SKM-1 (cell line): ENCODE data around the gene LXN.
"Not testable (repeated sequence)": the region's sequence is repeated elsewhere in the genome, so short reads cannot be mapped to it uniquely, and the experiment has no call there.

ENCODE experiments used
- DNase-seq: peaks from one replicate; lab custom pipeline; 2025; ENCODE audit not compliant: unreplicated experiment; lab: John Stamatoyannopoulos, UW

The LXN gene, protein sequence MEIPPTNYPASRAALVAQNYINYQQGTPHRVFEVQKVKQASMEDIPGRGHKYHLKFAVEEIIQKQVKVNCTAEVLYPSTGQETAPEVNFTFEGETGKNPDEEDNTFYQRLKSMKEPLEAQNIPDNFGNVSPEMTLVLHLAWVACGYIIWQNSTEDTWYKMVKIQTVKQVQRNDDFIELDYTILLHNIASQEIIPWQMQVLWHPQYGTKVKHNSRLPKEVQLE

DNA sequence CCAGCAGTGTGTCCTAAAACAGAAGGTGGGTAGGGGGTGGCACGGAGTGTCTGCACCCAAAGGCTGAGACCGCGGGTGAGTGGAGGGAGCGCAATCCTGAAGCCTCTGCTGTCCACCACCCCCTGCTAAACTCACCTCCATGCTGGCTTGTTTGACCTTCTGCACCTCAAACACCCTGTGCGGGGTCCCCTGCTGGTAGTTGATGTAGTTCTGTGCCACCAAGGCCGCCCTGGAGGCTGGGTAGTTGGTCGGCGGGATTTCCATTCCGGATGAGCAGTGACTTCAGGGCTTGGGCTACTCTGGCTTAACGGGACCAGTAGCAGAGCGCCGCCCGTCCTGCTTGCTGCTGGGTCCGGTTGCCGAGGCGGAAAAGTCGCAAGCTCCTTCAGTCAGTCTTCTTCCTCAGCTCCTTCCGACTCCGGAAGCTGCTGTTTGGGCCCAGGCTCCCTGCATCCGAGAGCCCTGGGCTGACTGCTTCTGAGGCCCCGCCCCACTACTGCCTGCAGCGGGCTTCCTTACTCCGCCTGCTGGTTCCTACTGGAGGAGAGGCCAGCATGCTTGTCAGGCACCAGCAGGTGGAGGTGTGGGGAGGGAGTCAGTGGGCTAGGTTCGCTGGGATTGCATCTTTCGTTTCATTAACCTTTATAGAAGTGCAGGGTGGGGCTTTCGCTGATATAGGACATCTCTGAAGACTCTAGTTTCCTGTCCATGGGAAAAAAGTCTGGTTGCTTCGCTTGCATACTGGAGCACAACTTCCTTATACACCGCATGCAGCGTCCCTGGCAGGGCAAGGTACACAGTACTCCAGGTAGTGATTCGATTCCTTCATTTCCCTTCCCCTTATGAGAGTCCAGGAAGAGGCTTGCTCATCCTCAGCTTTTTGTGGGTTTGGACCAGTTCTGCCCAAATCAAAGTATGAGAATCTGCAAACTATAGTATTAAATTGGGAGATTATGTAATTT, at the start of gene LXN:
LXN (minus strand) TSS at position 434 of the 962 bp plus-strand sequence; CDS start at position 264, 170 bp downstream.
- no peak for DNase-seq

DNA sequence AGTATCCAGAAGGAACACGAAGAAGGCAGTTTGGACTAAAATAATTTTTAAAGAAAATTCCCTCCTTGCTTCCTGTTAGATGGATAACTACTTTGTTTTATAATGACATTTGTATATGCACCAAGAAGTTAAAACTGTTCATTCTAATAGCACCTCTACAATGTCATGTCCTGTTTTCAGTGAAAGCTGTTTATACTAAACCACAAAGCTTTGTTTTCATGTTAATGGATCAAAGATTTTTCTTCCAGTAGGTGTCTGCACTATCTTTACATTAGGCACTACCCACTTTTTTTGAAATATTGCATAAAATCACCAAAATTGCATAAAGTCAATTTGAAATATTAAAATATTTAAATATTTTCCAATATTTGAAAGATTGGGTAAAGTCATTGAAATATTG, 49.7 kb upstream of the LXN start:
- no peak for DNase-seq

DNA sequence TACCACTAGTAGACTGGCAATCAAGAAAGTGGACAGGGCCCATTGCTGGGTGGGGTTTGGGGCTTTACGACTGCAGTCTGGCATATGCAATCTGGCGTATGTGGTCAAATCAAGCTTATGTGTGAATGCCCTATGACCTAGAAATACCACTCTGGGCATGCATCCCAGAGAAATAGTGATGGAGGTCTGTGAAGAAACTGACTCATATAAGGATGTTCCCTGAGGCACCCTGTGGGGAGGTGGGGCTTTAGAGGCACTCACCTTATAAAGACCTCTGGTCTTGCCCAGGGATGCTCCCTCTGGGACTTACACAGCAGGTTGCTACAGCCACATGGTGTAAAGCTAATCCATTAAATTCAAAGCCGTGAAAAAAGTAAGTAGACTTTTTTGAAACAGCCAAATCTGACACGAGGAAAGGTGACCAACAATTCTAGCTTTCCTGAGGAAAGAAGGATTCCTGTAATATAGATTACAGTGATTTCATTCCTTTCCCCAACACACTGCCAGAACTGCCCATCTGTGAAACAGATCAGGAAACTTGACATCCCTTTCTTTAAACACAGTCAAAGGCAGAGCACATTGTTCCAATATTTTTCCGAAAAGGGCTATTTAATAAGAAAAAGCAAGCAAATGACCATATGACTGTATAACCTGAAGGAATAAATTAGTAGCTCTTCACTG, 46.2 kb upstream of the LXN start:
- DNase-seq = no peak

DNA sequence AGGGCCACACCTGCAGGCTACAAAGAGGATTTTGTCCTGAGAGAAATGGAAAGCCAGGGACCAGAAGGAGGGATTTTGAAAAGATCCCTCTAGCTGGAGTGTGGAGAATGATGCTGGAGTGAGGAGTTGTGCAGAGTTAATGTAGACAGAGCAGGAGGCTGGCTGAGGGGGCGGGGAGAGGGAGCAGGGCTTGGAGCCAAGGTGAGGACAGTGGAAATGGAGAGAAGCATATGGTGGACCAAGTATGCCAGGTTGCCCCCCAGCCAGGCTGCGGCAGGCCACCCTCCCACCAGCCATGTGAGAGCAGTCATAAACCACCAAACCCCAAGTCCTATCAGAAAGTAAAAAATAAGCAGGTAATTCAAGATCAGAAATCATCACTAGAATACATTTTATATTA, 45.1 kb upstream of the LXN start:
- no peak for DNase-seq

DNA sequence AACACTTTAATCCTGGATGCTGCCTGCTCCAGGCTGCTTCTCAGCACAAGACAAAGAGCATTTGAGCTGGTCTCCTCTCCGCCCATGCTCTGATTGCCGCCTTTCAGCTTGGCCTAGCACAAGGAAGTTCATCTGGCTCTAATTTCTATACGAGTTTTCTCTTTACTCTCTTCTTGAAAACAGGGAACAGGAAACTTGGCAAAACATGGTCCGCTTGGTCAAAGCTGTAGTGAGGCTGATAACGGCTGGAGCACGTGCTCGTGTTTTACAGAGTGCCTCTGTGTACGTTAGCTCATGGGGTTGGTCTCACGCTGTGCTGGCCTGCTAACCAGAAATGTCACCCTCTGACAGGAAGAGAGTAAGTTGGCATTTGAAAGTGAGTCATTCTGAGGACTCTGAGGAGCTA, 40.6 kb upstream of the LXN start:
- DNase-seq = no peak

DNA sequence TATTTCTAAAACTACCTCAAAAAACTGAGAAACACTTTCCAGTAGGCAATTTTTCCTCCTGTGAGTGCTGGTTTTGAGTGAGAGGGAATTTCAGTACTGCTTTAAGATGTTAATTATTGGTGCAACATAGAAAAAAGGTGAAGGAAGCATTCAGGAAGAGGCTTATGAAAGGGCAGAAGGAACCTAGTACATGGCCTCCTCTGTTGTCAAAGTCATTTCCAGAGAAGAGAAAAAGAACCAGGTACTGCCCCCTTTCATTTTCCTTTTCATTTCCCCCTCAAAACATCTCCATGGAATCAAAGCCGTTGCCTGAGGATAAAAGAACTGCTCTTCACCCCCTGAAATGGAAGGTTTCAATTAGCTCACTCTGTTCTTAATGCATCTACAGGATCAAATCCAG, 40.0 kb upstream of the LXN start:
- DNase-seq = no peak

DNA sequence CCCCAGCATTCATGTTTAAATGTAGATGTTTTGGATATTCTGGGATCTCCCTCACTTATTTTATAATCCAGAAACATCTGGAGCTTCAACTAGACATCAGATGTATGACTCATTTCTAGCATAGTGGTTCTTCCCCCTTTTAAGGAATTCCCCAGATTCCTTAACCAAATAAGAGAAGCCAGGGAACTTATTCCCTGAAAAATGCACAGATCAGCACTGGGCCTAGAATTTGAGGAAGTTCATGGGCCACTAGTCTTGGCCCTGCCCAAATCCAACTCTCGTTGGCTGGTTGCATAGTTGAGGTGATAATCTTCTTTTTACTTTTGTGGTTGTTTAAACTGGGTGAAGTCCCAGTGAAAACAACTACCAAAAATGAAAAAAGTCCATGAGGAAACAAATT, 39.4 kb upstream of the LXN start:
- DNase-seq = no peak

DNA sequence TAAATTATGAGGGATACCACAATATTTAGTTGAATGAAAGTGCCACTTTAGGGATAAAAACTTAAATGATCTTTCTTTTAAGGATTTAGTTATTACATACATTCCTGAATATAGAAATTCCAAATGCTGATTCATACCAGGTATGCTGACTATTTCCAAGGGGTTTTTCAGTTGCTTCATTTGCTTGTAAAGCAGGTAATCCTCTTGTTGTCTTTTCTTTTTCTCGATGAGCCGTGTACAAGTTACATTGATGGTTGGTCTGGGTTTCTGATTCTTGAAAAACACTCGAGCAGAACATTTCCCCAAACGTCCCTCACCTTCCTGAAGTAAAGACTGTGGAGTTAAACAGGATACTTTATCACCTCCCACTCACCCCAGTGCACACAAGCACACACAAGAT, 38.2 kb upstream of the LXN start:
- DNase-seq = no peak

DNA sequence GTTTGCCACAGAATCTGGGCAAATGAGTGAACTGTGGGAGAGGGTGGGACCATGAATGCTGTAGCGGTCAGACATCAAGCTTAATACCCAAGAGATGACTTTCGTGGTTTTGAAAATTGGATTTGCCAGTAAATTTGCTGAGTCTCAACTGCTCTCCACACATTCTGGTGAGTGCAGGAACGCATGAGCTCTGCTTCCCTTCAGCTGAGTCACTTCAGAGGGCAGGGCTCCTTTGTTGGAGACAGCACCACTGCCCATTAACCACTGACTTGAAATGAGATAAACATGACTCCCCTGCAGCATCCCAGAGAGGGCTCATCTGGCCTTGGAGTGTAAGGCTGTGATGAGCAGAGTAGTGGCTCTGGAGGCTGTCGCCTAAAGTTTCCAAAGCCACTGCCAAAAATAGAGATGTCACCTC, 37.2 kb upstream of the LXN start:
- DNase-seq = no peak

DNA sequence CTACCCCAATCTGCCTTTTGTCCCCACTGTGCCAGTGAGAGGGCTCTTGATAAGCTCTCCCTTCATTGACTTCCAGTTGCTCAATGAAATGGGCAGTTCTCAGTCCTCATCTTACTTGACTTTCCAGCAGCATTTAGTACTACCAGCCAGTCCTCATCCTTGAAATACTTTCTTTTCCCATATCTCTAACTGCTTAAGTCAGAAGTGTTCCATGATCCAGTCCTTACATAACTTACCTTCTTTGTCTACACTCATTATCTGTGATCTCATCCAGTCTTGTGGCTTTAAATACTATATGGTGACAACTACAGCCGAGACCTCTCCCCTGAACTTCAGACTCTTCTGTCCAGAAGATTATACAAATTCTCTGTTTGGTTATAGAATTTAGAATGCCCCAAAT, 31.1 kb upstream of the LXN start:
- DNase-seq = no peak

DNA sequence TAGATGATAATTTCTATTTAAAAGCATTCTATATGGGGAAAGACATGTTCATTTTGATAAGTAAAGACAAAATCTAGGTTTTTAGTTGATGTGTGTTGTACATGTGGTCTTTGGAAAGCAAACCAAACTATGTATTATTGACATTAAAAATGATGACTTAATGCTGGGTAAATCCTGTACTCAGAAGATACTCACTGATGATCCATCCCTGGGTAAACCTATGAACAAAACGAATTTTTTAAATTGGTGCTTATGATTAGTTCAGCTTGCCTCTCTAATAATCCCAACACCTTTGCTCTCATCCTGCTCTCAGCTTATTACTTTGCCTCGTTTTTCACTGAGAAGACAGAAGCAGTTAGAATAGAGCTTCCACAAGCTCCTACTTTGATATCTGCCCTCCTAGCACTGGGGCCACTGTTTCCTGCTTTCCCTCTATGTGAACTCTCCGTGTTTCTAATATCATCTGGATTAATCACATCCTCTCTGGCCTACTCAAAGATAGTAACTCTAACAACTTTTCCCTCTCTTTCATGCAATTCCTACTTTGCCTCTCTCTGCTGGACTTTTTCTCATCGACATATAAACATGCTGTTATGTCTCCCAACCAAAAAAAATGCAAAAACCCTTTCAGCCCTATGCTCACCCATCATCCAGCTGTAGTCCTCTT, 30.5 kb upstream of the LXN start:
- DNase-seq = no peak

DNA sequence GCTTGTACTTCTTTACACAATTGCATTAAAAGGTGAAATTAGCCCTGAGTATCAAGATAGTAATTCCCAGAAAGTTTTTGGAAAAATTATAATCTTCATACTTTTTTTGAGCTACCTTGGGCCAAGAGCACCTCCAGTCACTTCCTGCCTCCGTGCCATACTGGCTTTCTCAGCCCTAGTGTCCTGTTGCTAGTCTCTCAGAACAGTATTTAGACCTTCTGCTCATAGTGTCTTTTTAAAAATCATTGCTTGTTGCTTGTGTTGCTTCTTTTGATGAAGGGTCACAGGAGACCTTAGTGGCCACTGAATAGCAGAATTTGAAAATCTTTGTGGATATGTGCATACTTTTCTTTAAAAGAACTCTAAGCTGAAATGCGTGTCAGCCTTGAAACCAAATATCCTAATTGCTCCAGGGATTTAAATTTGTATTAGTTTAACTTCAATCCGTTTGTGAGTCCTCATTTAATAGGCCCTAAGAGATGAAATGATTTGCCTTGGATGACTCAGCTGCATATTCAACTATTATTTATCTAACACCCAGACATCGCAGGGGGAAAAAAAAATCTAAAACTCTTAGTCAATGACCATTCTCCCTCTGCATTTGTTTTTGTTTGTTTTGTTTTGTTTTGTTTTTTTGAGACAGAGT, 29.1 kb upstream of the LXN start:
- DNase-seq = no peak

DNA sequence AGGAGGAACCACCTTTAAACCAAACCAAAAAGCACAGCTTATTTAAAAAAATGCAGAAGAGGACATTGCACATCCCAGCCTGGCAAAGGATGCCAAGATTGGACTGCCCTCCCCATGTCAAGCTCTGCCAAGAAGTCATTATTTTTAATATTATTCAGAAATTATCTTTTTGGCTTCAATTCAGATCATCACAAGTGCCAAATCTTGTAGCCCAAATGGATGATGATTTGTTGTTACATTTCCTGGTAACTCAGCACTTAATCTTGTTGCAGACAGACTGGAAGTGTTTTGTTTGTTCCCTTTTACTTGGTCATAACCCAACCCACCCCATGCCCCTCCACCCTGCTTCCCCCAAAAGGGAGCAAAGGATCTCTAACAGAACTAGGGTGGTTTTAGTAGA, 28.1 kb upstream of the LXN start:
- DNase-seq = no peak

DNA sequence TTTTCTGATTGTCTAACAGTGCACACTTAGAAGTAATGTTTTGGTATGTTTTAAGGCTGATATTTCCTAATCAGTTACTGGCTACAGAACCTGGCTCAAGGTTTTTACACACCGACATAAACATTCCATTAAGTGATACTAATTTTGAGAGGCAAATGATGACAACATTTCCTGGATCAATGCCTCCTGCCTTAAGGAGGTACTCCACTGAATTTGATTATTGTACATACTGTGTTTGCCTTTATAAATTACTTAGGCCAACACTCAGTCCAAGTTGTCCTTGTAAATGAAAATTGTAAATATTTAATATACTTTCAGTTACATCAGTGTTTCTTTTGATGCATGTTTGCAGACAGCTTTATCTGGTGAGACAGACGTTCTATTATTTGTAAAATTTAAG, 24.2 kb upstream of the LXN start:
- no peak for DNase-seq

DNA sequence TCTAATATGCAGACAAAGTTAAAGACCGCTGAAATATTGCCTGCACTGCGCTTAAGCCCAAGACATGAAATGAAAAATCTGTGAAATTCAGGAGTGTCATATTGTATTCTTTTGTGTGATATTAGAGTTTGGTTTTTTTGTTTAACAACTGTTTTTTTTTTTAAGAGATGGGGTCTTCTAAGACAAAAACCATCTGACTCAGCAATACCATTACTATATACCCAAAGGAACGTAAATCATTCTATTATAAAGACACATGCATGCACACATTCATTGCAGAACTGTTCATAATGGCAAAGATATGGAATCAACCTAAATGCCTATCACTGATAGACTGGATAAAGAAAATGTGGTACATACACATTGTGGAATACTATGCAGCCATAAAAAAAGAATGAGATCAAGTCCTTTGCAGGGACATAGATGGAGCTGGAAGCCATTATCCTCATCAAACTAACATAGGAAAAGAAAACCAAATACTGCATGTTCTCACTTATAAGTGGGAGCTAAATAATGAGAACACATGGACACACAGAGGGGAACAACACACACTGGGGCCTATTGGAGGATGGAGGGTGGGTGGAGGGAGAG, 21.5 kb upstream of the LXN start:
- DNase-seq = not testable (repeated sequence)

DNA sequence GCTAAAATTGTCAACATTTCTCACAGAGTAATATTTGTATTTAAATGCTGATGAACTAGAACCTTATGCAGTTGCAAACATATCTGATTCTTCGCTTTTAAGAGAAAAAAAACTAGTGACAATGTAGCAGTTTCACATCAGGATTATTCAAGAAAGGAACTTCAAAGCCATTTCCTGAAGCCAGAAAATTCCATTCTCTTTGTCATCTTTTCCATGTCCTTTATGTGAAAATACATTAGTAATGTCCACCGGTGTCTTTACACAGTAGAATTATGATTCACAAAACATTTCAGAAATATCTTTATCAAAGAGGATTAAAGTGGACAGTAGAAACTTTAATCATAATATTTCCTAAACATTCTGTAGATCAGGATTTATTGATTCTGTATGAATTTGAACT, 12.7 kb upstream of the LXN start:
- no peak for DNase-seq

DNA sequence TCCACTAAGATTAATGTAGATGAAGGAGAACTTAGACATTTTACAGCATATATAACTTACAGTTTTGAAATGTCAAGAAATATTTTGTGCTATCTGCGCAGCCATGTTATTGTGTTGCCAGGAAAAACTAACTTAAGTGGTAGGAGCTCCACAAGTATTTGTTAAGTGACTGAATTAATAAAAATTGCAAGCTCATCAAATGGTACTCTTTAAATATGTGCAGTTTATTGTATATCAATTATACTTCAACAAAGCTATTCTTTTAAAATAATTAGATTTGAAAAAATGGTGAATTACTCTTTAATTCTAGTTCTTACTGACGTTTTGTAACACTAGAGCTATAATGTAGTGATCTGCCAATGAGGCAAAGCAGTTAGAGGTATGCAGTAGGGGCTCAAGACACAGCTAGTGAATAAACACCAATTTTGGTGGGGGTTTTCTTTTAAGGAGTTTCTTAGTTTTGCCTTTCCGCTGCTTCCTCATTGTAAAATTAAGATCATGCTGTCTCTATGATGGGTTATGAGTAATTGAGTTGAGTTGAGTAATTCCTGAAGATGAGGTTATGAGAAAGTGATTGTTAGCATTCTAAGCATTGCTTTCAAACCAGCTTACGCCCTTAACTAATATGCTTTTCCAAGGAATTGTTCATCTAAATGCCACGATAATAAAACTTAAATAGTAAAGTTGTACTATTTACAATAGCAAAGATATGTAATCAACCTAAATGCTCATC, 10.9 kb upstream of the LXN start:
- no peak for DNase-seq

DNA sequence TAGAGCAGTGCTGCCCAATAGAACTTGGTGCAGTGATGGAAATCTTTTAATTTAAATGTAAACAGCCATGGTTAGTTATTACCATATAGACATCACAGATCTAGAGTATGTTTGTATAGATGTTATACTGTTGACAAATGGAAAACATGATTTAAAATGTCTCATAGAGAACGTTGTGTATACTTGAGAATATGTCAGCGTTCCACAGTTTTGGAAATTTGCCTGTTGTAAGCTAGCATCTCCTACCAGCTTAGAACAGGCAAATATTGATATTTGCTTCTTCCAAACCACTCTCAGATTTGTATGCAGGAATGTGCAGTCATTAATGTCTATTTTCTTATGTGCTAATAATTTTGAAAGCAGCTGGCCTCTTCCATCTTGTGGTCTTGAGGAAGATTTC, 8.4 kb upstream of the LXN start:
- DNase-seq = no peak

DNA sequence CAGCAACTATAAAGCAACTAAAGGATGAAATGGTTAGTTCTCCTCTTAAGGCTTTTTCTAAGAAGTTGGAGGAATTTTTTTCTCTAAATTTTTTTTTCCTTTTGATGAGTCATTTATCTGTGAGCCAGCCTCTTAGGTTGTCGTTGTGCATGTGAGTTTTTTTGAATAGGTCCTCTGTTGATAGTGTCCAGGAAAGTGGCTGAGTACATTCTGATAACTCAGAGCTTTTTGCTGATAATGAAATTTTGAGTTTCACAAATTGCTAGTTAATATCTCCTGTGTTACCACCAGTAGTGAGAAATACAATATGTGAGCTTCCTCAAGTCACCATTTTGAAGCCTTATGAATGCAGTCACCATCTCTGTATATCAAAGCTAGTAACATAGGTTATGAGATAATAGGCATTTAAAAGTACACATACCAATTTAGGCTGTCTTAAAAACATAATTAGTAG, 7.1 kb upstream of the LXN start:
- DNase-seq = no peak

DNA sequence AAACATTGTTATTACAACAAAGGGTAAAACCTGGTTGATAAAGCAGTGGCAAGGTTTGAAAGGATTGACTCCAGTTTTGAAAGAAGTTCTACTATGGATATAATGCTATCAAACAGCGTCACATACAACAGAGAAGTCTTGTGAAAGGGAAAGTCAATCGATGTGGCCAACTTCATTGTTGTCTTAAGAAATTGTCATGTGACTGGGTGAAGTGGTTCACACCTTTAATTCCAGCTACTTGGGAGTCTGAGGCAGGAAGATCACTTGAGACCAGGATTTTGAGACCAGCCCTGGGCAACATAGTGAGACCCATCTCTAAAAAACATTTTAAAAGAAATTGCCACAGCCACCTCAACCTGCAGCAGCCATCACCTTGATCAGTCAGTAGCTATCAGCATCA, 6.2 kb upstream of the LXN start:
- DNase-seq = no peak
